T-helper 2 cell treated with Interferon-gamma antibody and Interleukin-4, amounts not matched to agents 5 μg/mL and 100 μg/mL, for 36 hours (primary cell): Measurements from ENCODE around the gene IQCH.
A peak's percentile ranks its signal among the peaks of the same experiment; 100 is the strongest.

Experiments used
- DNase-seq: peaks from one replicate; pipeline ENCODE4 v3.0.0; 2021; ENCODE audit warnings: low spot score
- H3K27ac Mint-ChIP-seq: one replicate; pipeline ENCODE4 v1.8.0; 2021; ENCODE audit warnings: mild to moderate bottlenecking, mixed read lengths
- H3K27me3 Mint-ChIP-seq: one replicate; pipeline ENCODE4 v1.8.0; 2021; ENCODE audit warnings: low read depth, mixed read lengths
- H3K36me3 Mint-ChIP-seq: one replicate; pipeline ENCODE4 v1.8.0; 2021; ENCODE audit warnings: low read depth, mixed read lengths
- H3K4me1 Mint-ChIP-seq: one replicate; pipeline ENCODE4 v1.8.0; 2021; ENCODE audit warnings: low read depth, mixed read lengths
- H3K4me3 Mint-ChIP-seq: one replicate; pipeline ENCODE4 v1.8.0; 2022; ENCODE audit warnings: mild to moderate bottlenecking, moderate library complexity, mixed read lengths
- H3K9me3 Mint-ChIP-seq: one replicate; pipeline ENCODE4 v1.8.0; 2021; ENCODE audit warnings: mixed read lengths

Gene IQCH

DNA sequence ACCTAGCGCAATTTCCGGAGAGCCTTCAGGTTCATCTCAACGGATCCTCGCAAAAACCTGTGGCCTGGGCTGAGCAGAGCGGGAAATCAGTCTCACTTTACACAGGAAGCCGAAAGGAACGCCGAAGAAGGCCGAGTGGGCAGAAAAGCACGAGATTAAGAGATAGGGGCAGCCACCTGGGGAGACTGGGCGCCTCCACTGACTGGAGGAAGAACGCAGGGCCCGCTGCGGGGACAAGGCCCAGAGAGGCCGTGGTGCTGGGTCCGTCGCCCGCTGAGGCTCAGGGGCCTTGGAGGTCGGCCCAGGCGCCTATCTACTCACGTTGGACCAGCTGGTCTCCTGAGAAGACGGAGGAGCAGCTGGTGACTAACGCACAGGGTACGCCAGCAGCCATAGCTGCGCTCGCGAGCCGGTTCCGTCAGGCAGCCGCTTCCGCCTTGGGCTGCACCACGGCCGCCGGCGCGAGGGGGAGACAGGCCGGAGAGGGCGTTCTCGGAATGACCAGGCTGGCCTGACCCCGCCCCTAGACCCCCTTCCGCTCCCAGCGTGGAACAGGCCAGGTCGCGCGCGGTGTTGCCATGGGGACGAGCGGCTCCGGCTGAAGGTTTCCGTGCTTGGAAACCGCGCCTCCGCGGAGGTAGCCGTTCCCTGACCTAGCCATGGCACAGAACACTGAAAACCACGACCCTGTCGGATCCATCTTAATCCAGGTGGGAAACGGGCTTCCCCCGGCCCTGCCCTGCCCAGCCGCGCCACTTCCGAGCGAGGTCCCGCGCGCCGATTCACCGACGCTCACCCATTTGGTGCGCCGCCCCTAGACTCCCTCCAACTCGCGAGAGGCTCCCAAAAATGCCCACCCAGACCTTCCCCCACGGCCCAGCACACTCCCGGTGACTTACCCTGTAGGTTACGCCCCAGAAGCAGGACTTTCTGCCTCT is at the start of gene IQCH, which contains the start of gene AAGAB:
Gene IQCH, plus strand, starts transcription at position 549 of the 938 bp plus-strand sequence. Its CDS starts 111 bp downstream, at position 660.
Gene AAGAB, minus strand, starts transcription at position 424 of the 938 bp plus-strand sequence. Its CDS starts 30 bp downstream, at position 394.
- peak; percentile 98 for DNase-seq
- H3K4me3 Mint-ChIP-seq, result peak within 1 kb of the TSS; percentile 100
- H3K27ac Mint-ChIP-seq, result peak within 1 kb of the TSS; percentile 98
- no peaks in the 10 kb centered on the region for H3K9me3 Mint-ChIP-seq
- peaks cover 23% of the 10 kb centered on the region for H3K27me3 Mint-ChIP-seq
- H3K4me1 Mint-ChIP-seq, result peaks cover 31% of the 10 kb centered on the region
- peaks cover 10% of the 10 kb centered on the region for H3K36me3 Mint-ChIP-seq

DNA sequence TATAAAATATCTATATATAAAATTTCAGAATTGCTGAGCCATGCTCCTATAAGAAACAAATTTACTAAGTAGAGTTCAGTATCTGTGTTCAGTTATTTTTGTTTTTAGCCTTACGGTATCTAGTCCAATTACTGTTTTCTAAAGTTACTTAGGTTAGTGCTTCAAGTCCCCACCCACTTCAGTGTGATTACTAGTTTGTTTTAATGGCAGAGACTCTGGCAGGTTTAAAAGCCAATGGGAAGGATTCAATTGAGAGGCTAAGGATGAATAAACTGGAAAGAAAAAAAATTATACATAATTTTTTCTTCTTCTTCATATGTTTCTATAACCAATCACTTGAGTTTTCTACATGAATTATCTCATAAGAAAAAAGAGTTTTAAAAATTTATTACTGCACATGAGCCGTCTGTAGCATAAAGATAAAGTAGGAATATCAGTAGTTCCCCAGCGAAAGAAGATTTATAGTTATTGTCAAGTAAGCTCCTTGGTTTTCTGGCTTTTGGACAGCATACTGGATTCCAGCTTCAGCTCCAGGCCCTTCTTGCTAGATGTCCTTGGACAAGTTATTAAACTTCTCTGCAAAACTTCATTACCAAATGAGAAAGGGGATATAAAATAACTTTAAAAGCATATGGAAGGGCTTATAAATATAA is 46.9 kb upstream of the IQCH start:
- Mint-ChIP-seq H3K4me1 (no peaks in the 10 kb centered on the region), H3K36me3 (peaks cover 36% of the 10 kb centered on the region), H3K27me3 (no peaks in the 10 kb centered on the region), H3K4me3 (no peak overlapping the region), H3K27ac (no peak overlapping the region), H3K9me3 (no peaks in the 10 kb centered on the region)
- DNase-seq, result no peak

GRCh38 chr15:67208396-67208795 is 46.2 kb upstream of the IQCH start:
- Mint-ChIP-seq H3K27me3 (no peaks in the 10 kb centered on the region), H3K36me3 (peaks cover 31% of the 10 kb centered on the region), H3K9me3 (no peaks in the 10 kb centered on the region), H3K27ac (no peak overlapping the region), H3K4me3 (no peak overlapping the region), H3K4me1 (no peaks in the 10 kb centered on the region)
- no peak for DNase-seq

DNA sequence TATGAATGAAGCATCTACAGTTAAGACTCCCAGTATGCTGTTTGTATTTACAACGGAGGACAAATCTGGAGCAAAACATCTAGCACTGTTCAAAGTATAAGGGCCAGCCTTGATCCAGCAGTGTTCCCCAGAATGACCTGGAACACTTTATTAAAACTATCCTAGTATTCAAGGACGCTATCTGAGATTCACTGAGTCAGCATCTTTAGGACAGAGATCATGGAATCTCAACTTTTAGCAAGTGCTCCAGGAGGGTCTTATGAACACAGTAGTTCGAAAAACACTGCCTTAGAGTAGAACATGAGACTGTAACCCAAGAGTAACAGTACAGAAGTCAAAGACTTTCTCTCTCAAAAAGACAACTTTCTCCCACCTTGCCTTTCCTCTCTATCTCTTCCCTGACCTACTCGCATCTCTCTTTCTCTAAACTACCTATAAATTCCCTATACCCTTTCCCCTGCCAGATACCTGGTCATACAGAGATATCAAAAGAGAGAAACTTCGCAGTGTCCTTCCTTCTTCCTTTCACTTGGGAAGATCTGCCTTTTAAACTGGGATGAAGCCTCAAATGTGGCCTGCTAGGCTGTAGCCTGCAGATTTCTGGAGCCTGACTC is 43.9 kb upstream of the IQCH start:
- Mint-ChIP-seq H3K27ac (no peak overlapping the region), H3K36me3 (peaks cover 20% of the 10 kb centered on the region), H3K4me1 (no peaks in the 10 kb centered on the region), H3K27me3 (no peaks in the 10 kb centered on the region), H3K4me3 (no peak overlapping the region), H3K9me3 (no peaks in the 10 kb centered on the region)
- no peak for DNase-seq

DNA sequence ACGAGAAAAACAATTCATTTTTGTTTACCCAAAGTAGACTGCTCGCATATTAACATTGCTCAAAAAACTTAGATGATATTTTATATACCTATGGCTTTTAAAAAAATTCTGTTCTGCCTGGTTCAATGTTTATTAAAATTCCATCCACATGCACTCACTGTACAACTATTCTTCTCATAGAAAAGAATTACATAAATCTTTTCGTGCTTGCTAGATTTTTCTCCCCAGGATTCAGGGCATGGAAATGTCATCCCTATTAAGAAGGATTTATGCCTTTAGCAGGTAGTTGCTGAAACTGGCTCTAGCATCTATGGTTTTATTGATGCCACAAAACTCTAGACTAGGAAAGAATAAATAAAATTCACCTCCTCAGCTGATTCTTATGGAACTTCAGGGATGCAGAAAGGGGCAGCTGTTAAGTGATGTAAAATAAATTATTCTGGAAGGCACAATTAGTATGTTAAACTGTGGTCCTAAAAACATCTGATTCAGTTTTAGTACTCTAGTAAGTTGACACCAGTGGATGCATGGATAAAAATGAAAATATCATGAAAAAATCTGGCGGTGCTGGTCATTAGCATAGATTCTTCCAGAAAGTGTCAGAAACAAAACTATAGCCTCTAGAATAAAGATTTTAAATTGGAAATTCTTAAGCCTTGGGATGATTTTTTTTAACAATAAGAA is 41.8 kb upstream of the IQCH start:
- H3K36me3 Mint-ChIP-seq, result peaks cover 19% of the 10 kb centered on the region
- no peak overlapping the region for H3K4me3 Mint-ChIP-seq
- peaks cover 2% of the 10 kb centered on the region for H3K4me1 Mint-ChIP-seq
- no peak overlapping the region for H3K27ac Mint-ChIP-seq
- H3K9me3 Mint-ChIP-seq, result no peaks in the 10 kb centered on the region
- no peaks in the 10 kb centered on the region for H3K27me3 Mint-ChIP-seq
- DNase-seq, result no peak

DNA sequence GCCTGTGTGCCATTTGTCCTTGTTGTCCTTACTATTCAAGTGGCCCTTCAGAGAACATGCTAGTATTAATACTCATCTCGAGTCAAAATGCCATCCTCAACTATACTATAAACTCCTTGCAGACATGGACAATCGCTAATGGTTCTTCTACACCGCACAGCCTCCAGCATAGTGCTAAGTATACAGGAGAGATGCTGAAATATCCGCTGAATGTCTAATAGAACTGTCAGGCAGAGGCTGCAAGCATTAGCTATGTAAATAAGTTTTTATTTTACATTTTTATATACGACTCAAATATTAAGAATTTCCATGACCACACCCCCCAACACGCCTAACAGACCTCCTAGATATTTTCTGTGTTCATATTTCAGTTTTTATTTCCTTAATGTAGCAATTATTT is 39.5 kb upstream of the IQCH start:
- DNase-seq, result no peak
- Mint-ChIP-seq H3K27ac (no peak overlapping the region), H3K4me1 (peaks cover 6% of the 10 kb centered on the region), H3K36me3 (peaks cover 27% of the 10 kb centered on the region), H3K9me3 (no peaks in the 10 kb centered on the region), H3K4me3 (no peak overlapping the region), H3K27me3 (no peaks in the 10 kb centered on the region)

GRCh38 chr15:67216859-67217258 is 37.7 kb upstream of the IQCH start:
- Mint-ChIP-seq H3K36me3 (peaks cover 30% of the 10 kb centered on the region), H3K27ac (no peak overlapping the region), H3K4me1 (peaks cover 6% of the 10 kb centered on the region), H3K27me3 (no peaks in the 10 kb centered on the region), H3K4me3 (no peak overlapping the region), H3K9me3 (no peaks in the 10 kb centered on the region)
- no peak for DNase-seq

DNA sequence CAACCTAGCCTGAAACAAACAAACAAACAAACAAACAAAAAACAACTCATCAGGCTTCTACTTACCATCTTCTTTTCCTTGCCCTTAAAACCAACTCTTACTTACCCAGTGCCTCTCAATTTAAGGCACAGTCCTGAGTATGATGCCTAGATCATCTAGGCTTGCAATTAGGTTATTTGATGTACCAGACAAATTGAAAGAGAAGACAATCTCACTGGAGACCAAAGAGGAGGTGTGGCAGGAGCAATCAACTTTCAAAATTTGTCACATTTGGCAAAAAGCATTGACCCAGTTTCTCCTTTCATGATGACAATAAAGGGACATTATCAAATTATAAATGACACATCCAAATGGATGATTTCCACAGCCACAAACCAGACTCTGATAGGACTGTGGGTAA is 36.2 kb upstream of the IQCH start:
- DNase-seq, result no peak
- H3K4me3 Mint-ChIP-seq, result no peak overlapping the region
- peaks cover 6% of the 10 kb centered on the region for H3K4me1 Mint-ChIP-seq
- H3K27ac Mint-ChIP-seq, result no peak overlapping the region
- H3K9me3 Mint-ChIP-seq, result no peaks in the 10 kb centered on the region
- peaks cover 30% of the 10 kb centered on the region for H3K36me3 Mint-ChIP-seq
- H3K27me3 Mint-ChIP-seq, result no peaks in the 10 kb centered on the region

GRCh38 chr15:67219288-67219687 is 35.3 kb upstream of the IQCH start:
- H3K4me1 Mint-ChIP-seq, result peaks cover 6% of the 10 kb centered on the region
- no peaks in the 10 kb centered on the region for H3K27me3 Mint-ChIP-seq
- H3K4me3 Mint-ChIP-seq, result no peak overlapping the region
- H3K36me3 Mint-ChIP-seq, result peaks cover 30% of the 10 kb centered on the region
- no peak for DNase-seq
- H3K27ac Mint-ChIP-seq, result no peak overlapping the region
- no peaks in the 10 kb centered on the region for H3K9me3 Mint-ChIP-seq

- Mint-ChIP-seq H3K36me3 (peaks cover 21% of the 10 kb centered on the region), H3K27me3 (no peaks in the 10 kb centered on the region), H3K9me3 (no peaks in the 10 kb centered on the region), H3K27ac (no peak overlapping the region), H3K4me3 (no peak overlapping the region), H3K4me1 (peaks cover 7% of the 10 kb centered on the region)
- no peak for DNase-seq
Measured at GRCh38 chr15:67224889-67225288, 29.7 kb upstream of the IQCH start.

DNA sequence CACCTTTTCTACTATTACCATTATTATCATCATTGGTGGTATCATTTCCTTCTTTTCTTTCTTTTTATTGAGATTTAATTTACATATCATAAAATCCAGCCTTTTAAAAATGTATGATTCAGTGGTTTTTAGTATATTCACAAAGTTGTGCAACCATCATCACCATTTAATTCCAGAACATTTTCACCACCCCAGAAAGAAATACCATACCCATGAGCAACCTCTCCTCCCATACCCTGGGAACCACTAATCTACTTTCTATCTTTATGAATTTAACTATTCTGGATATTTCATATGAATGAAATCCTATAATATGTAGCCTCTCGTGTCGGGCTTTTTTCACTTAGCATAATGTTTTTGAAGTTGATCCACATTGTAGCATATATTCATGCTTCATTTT is 29.2 kb upstream of the IQCH start:
- Mint-ChIP-seq H3K27ac (no peak overlapping the region), H3K4me1 (peaks cover 7% of the 10 kb centered on the region), H3K36me3 (peaks cover 24% of the 10 kb centered on the region), H3K27me3 (no peaks in the 10 kb centered on the region), H3K9me3 (no peaks in the 10 kb centered on the region), H3K4me3 (no peak overlapping the region)
- no peak for DNase-seq

GRCh38 chr15:67227431-67227830 is 27.2 kb upstream of the IQCH start:
- peaks cover 37% of the 10 kb centered on the region for H3K36me3 Mint-ChIP-seq
- H3K27me3 Mint-ChIP-seq, result no peaks in the 10 kb centered on the region
- H3K27ac Mint-ChIP-seq, result no peak overlapping the region
- H3K4me3 Mint-ChIP-seq, result no peak overlapping the region
- H3K4me1 Mint-ChIP-seq, result peaks cover 7% of the 10 kb centered on the region
- DNase-seq, result no peak
- H3K9me3 Mint-ChIP-seq, result no peaks in the 10 kb centered on the region

- H3K27ac Mint-ChIP-seq, result no peak overlapping the region
- H3K4me3 Mint-ChIP-seq, result no peak overlapping the region
- no peaks in the 10 kb centered on the region for H3K27me3 Mint-ChIP-seq
- peaks cover 7% of the 10 kb centered on the region for H3K4me1 Mint-ChIP-seq
- no peak for DNase-seq
- H3K36me3 Mint-ChIP-seq, result peaks cover 40% of the 10 kb centered on the region
- no peaks in the 10 kb centered on the region for H3K9me3 Mint-ChIP-seq
Measured at GRCh38 chr15:67227846-67228245, 26.7 kb upstream of the IQCH start.
